Measurements from ENCODE around the gene RANBP3L. TPM values are rescaled to one million over a fixed set of nuclear protein-coding genes. Genes with fewer than 3 reads are reported as not detected.

Gene RANBP3L
- total RNA-seq, 2 donors from 2014 or later = 17.7 to 21.2 TPM

DNA sequence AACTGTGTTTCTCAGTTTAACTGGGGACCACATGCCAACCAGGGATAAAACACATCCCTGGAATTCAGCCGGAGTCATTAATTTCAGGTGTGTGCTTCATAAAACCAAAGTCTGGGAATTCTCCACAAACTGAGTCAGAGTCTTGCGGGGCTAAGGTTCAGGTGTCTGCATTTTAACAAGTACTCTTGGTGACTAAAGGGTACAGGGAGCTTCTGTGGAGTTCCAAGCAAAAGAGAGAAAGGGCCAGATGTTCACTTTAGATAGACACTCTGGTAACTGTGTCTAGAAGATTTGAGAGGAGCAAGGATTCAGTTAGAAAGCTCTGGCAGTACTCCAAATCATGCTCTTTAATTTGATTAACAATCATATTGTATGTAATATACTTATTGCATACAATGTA lies 64.0 kb downstream of the RANBP3L start:
- Histone ChIP-seq H3K9me3 (no peaks in the 10 kb centered on the region), H3K4me3 (no peak overlapping the region), H3K27ac (no peak overlapping the region), H3K27me3 (replicated peaks; ENCODE audit: insufficient read depth) (no peaks in the 10 kb centered on the region), H3K36me3 (no peaks in the 10 kb centered on the region), H3K4me1 (replicated peaks) (peaks cover 6% of the 10 kb centered on the region)
- WGBS = 74% methylated on average over 2 of the region's 2 CpGs
- intact Hi-C loops (cut with DNase I) = no loop called here
- no peak for DNase-seq (ENCODE audit: low spot score)
- TF ChIP-seq POLR2A (IDR thresholded peaks at IDR 0.05) (no peak), POLR2AphosphoS5 (IDR thresholded peaks at IDR 0.05) (no peak)
- TF ChIP-seq, protein P1, sequence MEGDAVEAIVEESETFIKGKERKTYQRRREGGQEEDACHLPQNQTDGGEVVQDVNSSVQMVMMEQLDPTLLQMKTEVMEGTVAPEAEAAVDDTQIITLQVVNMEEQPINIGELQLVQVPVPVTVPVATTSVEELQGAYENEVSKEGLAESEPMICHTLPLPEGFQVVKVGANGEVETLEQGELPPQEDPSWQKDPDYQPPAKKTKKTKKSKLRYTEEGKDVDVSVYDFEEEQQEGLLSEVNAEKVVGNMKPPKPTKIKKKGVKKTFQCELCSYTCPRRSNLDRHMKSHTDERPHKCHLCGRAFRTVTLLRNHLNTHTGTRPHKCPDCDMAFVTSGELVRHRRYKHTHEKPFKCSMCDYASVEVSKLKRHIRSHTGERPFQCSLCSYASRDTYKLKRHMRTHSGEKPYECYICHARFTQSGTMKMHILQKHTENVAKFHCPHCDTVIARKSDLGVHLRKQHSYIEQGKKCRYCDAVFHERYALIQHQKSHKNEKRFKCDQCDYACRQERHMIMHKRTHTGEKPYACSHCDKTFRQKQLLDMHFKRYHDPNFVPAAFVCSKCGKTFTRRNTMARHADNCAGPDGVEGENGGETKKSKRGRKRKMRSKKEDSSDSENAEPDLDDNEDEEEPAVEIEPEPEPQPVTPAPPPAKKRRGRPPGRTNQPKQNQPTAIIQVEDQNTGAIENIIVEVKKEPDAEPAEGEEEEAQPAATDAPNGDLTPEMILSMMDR (IDR thresholded peaks at IDR 0.05) = no peak

DNA sequence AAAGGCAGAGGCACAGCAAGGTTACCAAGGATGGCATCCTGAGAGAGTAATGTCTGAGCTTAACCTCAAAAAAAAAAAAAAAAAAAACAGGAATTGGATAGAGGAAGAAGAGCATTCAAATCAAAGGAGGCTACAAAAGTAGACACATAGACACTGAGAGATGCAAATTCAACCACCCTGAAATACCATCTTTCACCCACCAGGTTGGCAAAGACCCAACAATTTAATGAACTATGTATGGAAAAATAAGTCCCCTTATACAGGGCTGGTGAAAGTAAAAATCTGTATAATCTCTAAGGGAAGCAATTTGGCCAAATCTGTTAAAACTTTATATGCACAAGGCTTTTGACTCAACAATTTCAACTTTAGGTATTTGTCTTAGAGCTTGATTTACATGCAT lies 64.9 kb downstream of the RANBP3L start:
- Histone ChIP-seq H3K9me3 (no peaks in the 10 kb centered on the region), H3K27me3 (replicated peaks; ENCODE audit: insufficient read depth) (no peaks in the 10 kb centered on the region), H3K4me3 (no peak overlapping the region), H3K36me3 (no peaks in the 10 kb centered on the region), H3K4me1 (replicated peaks) (peaks cover 6% of the 10 kb centered on the region), H3K27ac (no peak overlapping the region)
- no peak for DNase-seq (ENCODE audit: low spot score)
- TF ChIP-seq, protein P1 (IDR thresholded peaks at IDR 0.05) = no peak
- no peak for TF ChIP-seq POLR2AphosphoS5 (IDR thresholded peaks at IDR 0.05)
- no peak for TF ChIP-seq POLR2A (IDR thresholded peaks at IDR 0.05)
- intact Hi-C loops (cut with DNase I) = no loop called here

DNA sequence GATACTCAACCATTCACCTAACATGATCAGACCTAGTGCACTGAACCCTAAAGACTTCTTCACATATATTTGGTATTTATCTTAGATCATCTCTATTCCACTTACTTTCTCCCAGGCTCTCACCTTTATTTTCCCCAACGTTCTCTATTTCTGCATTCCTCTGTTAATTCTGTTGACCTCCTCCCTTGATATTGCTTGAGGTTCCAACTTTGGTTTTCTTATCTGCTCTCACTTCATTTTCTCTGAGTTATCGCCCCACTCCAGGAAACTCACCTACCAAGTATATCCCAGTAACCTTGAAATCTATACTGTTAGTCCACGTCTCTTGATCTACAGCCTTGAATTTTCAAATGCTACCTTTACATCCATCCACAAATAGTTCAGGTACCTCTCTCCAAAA lies 69.2 kb downstream of the RANBP3L start:
- intact Hi-C loops (cut with DNase I) = no loop called here
- WGBS = 88% methylated on average over 3 of the region's 3 CpGs
- no peaks in the 10 kb centered on the region for H3K36me3 ChIP-seq
- DNase-seq (ENCODE audit: low spot score) = no peak
- TF ChIP-seq POLR2AphosphoS5 (IDR thresholded peaks at IDR 0.05) (no peak), POLR2A (IDR thresholded peaks at IDR 0.05) (no peak)
- TF ChIP-seq, protein P1 (IDR thresholded peaks at IDR 0.05) = no peak
- H3K4me3 ChIP-seq = no peak overlapping the region
- H3K27ac ChIP-seq = no peak overlapping the region
- H3K9me3 ChIP-seq = no peaks in the 10 kb centered on the region
- no peaks in the 10 kb centered on the region for H3K27me3 ChIP-seq (replicated peaks; ENCODE audit: insufficient read depth)
- H3K4me1 ChIP-seq (replicated peaks) = no peaks in the 10 kb centered on the region

DNA sequence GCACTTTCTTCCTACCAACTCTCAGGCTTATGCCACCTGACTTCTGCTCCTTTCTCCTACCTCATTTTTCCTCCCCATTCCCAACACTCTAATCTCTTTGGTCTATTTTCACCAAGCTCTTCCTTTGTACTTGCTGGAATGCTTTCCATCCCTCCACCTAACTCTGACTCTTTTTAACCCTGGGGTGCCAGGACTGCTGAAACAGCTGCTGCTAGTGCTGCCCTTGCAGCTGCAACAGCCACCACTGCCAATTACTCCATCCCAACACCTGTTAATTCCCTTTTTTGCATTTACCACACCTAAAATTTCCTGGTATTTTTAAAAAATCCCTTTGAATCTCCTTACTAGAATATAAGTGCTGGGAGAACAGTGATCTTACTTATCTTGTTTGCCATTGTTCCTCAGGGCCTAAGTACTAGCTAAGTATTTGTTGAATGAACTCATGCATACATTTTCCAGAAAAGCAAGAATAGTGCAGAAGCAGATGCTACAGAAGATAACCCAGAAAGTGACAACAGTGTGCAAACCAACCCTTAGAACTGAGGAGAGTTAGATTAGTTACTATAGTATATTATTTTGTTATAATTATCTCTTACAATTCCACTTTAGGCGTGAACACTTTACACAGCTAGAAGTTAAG lies 71.4 kb downstream of the RANBP3L start:
- TF ChIP-seq POLR2AphosphoS5 (IDR thresholded peaks at IDR 0.05) (no peak), POLR2A (IDR thresholded peaks at IDR 0.05) (no peak)
- TF ChIP-seq, protein P1 (IDR thresholded peaks at IDR 0.05) = no peak
- DNase-seq (ENCODE audit: low spot score) = no peak
- intact Hi-C loops (cut with DNase I) = no loop called here
- H3K9me3 ChIP-seq = no peaks in the 10 kb centered on the region
- H3K4me3 ChIP-seq = no peak overlapping the region
- H3K27ac ChIP-seq = no peak overlapping the region
- H3K36me3 ChIP-seq = no peaks in the 10 kb centered on the region
- 98% methylated on average over 1 of the region's 1 CpG for WGBS
- H3K4me1 ChIP-seq (replicated peaks) = no peaks in the 10 kb centered on the region
- H3K27me3 ChIP-seq (replicated peaks; ENCODE audit: insufficient read depth) = no peaks in the 10 kb centered on the region

DNA sequence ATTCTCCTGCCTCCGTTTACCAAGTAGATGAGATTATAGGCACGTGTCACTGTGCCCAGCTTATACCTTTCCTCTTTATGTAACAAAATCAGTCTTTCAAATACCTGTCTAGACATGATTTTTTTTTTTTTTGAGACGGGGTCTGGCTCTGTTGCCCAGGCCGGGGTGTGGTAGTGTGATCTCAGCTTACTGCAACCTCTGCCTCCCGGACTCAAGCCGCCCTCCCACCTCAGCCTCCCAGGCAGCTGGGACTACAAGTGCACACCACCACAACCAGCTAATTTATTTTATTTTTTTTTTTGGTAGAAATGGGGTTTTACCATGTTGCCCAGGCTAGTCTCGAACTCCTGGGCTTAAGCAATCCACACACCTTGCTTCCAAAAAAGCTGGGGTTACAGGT lies 73.2 kb downstream of the RANBP3L start:
- H3K4me3 ChIP-seq = no peak overlapping the region
- TF ChIP-seq, protein P1 (IDR thresholded peaks at IDR 0.05) = no peak
- TF ChIP-seq POLR2A (IDR thresholded peaks at IDR 0.05) (no peak), POLR2AphosphoS5 (IDR thresholded peaks at IDR 0.05) (no peak)
- DNase-seq (ENCODE audit: low spot score) = no peak
- no peaks in the 10 kb centered on the region for H3K27me3 ChIP-seq (replicated peaks; ENCODE audit: insufficient read depth)
- 95% methylated on average over 7 of the region's 7 CpGs for WGBS
- intact Hi-C loops (cut with DNase I) = no loop called here
- H3K4me1 ChIP-seq (replicated peaks) = no peaks in the 10 kb centered on the region
- no peaks in the 10 kb centered on the region for H3K36me3 ChIP-seq
- H3K27ac ChIP-seq = no peak overlapping the region
- H3K9me3 ChIP-seq = no peaks in the 10 kb centered on the region

All from prostate gland (tissue), 2 donors.